Fibroblast of mammary gland (primary cell): ENCODE data around the gene DOCK2.

Experiments used
- DNase-seq: peaks from one replicate; pipeline ENCODE4 v3.0.0-alpha.2; 2010; ENCODE audit warnings: low read depth
- H3K4me3 ChIP-seq: 2 replicates; pipeline ENCODE4 v1.5.1; 2011; ENCODE audit warnings: low read depth, mild to moderate bottlenecking, low read length, moderate library complexity; ENCODE audit not compliant: control insufficient read depth
- TF ChIP-seq, protein P1 (sequence below): conservative IDR thresholded peaks from 2 replicates; pipeline ENCODE4 v1.5.1; 2011; ENCODE audit warnings: low read depth, low read length, inconsistent platforms; ENCODE audit not compliant: control insufficient read depth, insufficient read depth

DOCK2 gene

DNA sequence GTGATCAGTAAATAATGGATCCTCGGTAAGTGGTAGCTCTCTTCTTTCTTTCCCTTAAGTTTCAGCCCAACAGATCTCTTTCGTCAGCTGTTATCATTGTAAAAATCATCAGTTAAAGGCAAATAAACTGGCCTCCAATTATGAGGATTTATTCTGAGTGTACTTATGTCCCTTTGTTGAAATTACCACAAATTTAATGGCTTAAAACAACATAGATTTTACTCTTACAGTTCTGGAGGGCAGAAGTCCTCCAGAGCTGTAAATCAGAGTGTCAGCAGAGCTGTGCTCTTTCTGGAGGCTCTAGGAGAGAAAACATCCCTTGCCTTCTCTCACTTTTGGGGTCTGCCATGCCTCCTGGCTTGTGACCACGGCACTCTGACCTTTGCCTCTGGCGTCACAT is 238.7 kb downstream of the DOCK2 start:
- no peak overlapping the region for H3K4me3 ChIP-seq
- DNase-seq: no peak
- TF ChIP-seq, protein P1, sequence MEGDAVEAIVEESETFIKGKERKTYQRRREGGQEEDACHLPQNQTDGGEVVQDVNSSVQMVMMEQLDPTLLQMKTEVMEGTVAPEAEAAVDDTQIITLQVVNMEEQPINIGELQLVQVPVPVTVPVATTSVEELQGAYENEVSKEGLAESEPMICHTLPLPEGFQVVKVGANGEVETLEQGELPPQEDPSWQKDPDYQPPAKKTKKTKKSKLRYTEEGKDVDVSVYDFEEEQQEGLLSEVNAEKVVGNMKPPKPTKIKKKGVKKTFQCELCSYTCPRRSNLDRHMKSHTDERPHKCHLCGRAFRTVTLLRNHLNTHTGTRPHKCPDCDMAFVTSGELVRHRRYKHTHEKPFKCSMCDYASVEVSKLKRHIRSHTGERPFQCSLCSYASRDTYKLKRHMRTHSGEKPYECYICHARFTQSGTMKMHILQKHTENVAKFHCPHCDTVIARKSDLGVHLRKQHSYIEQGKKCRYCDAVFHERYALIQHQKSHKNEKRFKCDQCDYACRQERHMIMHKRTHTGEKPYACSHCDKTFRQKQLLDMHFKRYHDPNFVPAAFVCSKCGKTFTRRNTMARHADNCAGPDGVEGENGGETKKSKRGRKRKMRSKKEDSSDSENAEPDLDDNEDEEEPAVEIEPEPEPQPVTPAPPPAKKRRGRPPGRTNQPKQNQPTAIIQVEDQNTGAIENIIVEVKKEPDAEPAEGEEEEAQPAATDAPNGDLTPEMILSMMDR: no peak

DNA sequence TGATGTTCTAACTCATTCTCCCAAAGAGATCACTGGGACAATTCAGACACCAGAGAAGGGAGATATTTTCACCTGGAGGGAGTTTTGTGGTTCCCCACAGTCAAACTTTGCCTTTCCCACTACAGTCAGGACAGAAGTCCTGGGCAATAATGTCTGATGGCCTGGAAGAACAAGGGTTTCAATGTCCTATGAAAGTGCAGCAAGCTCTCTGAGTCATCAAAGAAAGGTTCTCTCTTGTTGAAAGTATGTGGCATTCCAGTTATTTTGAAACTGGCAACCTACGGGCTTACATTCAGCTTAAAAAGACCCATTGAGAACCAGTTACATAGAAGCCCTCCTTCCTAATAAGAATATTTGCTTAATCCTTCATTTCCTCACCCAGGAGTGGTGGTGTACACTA is 239.3 kb downstream of the DOCK2 start:
- no peak overlapping the region for H3K4me3 ChIP-seq
- no peak for DNase-seq
- TF ChIP-seq, protein P1: no peak

DNA sequence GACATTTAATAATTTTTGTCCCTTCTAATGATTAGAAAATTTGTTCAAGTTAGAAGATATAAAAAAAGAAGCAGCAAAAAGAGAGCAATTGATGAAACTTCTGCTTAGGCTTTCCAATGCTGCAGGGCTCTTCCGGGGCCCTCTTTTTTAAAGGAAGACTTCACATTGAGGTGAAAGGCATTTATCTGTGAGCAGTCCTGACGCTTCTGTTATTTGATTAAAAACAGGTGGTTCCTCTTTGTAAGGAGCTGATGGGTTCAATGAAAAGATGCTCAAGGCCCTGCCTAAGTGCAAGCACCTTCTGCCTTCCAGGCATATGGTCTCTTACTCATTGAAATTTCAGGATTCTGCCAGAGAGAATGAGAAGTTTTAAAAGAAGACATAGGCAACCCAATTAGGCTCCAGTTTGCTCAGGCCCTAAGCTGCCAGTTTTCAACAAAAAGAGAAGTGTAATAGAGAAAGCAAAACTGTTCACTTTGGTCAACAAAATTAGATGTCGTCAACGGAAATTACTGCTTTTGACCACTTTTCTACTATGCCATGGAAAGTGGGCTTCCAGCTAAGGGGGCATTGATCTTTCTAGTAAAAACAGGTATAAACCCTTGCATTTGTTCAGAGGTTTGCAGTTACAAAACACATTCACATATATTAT is 243.1 kb downstream of the DOCK2 start:
- H3K4me3 ChIP-seq: no peak overlapping the region
- no peak for DNase-seq
- TF ChIP-seq, protein P1: no peak

DNA sequence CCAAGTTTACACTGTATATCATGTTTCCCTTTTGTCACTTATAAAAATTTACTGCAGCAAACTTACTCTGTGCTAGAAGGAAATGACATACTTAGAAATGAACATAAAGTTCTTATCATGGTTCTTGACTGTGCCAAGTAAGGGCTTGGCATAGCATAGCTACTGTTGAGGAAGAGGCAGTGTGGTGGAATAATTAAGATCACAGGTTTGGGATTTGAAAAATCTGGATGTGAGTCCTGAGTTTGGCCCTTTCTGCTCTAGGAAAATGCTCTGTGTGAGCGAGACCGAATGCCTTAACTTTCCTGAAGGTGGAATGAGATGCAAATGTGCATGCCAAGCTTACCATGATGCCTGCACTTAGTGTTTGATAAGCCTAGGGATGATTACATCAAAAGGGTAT is 243.7 kb downstream of the DOCK2 start:
- no peak overlapping the region for H3K4me3 ChIP-seq
- DNase-seq: no peak
- TF ChIP-seq, protein P1: no peak

DNA sequence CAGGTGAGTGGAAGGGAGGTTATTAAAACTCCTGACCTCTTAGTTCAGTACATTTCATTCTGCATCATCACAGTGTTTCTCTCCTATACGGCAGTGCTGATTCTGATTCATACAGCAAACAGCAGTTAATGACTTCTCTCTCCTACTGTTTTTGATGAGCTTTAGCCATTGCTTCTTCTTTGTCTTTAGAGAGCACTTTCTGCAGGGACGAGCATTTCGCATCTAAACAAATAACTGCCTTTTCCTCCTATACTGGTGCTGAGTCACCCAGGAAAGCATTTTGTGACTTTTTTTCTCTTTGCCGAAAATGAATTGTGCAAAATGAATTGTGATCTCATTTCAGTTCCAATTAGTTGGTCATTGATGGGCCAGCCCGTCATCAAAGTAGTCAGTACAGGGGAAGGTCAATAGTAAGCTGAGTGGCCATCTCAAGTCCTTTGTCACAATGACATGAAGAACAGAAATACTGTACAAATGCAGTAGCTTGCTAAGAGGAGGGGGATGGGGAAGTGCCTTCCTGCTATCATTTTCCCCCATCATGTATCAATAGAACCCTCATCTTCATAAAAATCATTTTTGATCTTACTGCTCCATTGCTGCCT is 244.7 kb downstream of the DOCK2 start:
- H3K4me3 ChIP-seq: no peak overlapping the region
- TF ChIP-seq, protein P1: no peak
- no peak for DNase-seq

DNA sequence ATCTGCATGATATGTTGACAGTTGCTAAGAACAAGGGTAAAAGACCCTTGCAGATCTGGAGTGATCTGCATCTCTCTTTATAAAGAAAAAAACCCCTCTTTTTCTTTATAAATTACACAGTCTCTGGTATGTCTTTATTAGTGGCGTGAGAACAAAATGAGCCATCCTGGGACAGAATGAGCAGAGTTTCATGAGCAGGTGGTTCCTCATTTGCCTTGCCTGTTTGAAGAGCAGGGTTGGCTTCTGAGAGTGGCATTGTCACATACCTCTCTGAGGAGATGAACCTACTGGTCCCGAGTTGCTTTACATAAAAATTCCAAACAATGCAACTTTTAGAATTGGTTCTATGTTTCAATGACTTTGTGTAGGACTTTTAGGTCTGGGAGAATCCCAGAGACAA is 249.0 kb downstream of the DOCK2 start:
- TF ChIP-seq, protein P1: no peak
- H3K4me3 ChIP-seq: no peak overlapping the region

More for the DNA sequence above, 249.0 kb downstream of the DOCK2 start:
- no peak for DNase-seq
